GM18868 (cell line): ENCODE measurements around the gene HOXA5.

Experiments
- ATAC-seq: cut with Tn5 transposase; IDR thresholded peaks from one replicate; pipeline ENCODE4 v1.9.1; 2021; ENCODE audit warnings: mild to moderate bottlenecking, moderate library complexity; ENCODE audit not compliant: unreplicated experiment

Gene HOXA5

GRCh38 chr7:27122077-27122910, 21.2 kb downstream of the HOXA5 start:
- no peak for ATAC-seq

- no peak for ATAC-seq
Measured at GRCh38 chr7:27121684-27122076, 21.8 kb downstream of the HOXA5 start.

DNA sequence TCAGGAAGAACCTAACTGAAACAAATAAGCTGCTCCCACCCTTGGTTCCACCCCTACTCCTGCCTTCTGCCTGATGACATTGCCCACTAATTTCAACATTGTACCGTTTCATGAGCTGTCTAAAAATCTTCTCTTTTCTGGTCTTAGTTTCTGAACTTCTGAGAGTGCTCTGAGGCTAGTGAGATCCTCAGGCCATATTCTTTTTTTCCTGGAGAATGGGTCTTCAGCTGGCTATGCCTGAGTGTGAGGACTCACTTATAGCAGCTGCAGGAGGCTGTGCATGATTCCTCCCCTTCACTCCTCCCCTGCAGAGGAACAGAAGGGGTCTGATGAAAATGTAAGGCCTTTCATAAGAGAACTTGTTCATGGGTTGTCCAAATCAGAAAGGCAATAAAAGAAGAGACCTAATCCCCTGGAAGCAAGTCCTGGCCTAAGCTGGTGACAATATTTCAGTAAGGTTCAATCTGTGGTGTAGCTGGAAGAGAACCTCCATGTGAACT, 24.0 kb downstream of the HOXA5 start:
- ATAC-seq = no peak

DNA sequence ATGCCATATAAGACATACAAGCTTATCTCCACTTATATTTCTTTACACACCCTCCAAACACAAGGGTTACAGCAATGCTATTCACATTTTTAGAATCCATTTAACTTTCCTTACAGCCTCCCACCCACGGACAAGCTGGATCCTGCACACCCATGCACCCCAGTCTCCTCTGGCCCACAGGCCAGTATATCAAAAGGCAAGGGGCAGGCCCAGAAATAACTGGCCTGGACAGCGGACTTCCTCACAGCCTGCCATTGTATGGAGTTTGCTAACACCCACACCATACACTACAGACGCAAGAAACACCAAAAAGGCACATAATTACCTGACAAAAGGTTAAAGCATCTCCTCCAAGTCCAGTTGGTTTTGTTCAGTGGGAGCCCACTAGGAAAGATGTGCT, 24.9 kb downstream of the HOXA5 start:
- no peak for ATAC-seq

- no peak for ATAC-seq
Measured at GRCh38 chr7:27117887-27118491, 25.5 kb downstream of the HOXA5 start.

DNA sequence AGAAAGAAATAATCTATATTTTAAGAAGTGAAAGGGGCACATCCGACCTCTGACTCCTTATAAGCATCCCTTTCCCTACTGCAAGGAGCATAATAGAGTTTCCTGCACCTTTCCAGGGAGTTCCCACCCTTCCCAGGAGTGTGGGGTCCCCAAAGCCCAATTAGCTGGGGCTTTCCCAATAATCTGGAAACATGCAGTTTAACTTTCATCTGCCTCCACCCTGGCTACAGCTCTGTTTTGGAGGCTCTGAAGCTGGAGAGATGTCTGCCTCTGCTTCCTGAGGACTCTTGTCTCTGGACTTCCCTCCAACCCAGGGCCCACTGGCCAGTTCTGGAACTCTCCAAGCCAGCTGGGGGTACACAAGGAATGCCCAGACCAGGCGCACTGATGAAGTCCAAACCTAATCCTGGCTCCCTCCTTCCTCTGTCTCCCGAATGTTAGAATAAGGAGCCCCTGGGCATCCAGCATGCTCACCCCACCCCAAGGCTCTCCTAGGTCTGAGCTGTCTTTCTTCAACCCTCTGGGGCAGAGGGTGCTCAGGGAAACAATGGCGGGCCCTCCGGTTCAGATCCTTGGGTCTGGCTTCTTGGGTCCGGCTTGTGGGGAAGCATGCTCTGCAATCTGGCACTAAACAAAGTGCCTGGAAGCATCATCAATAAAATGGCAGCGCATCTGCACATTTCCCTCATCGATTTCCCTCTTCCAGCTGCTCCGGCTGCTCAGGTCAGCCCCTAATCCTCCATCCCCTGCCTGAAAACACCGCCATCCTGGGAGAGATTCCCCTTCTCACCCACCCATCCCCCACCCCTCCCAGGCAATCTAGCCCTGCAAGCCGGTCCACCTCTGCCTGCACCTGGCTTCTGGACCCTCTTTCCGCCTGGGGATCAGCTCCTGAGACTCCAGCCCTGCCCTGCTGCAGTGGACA, 26.3 kb downstream of the HOXA5 start:
- no peak for ATAC-seq

GRCh38 chr7:27116031-27116961, 27.2 kb downstream of the HOXA5 start:
- no peak for ATAC-seq

DNA sequence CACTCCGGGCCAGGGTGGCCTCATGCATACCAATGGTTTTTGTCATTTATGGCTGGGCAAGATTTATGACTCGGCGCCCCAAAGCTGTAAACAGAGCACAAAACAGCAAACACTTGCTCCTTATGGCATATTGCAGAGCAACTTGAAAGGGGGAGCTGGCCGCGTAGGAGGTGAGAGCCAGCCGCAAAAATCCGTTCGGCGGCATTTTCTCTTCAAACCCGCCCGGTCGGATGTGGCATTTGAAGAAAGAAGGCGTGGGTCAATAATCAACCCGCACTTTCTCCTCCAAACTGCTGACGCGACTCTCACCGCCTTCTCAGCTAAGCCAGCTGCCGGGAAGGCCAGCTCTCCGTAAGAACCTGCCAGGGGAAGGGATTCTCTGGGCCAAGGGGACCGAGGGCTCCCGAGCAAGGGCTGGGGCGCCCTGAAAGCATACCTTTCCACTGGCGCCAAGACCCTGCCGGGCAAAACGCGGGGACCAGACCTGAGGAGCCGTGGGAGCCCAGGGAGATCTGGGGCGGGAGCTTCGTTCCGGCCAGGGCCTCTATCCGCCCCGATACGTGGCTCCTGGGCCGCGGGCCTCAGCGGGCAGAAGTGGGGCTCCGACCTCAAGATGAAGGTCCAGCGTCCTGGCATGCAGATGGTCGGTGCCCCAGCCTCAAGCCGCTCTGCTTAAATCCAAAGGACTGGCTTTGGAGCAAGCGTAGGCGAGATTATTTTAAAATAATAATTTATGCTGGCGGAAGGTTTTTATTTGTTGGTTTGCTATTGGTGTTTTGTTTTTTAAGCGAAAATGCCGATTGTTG, 28.1 kb downstream of the HOXA5 start:
- no peak for ATAC-seq

DNA sequence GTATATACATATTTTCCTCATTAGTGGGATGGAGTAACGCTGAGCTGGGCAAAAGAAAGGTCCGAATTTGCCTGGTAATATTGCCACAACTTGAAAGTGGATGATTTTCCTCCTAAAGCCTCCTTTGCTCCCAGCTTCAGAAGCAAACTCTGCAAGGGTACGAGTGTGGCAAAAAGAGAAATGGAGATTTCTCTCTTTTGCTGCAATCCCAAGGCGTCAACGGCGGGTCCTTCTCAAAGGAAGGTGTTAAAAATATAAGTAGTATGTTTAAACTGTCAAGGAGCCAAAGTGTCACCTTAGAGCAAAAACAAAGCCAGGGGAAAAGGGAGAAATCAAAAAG, 28.6 kb downstream of the HOXA5 start:
- no peak for ATAC-seq

DNA sequence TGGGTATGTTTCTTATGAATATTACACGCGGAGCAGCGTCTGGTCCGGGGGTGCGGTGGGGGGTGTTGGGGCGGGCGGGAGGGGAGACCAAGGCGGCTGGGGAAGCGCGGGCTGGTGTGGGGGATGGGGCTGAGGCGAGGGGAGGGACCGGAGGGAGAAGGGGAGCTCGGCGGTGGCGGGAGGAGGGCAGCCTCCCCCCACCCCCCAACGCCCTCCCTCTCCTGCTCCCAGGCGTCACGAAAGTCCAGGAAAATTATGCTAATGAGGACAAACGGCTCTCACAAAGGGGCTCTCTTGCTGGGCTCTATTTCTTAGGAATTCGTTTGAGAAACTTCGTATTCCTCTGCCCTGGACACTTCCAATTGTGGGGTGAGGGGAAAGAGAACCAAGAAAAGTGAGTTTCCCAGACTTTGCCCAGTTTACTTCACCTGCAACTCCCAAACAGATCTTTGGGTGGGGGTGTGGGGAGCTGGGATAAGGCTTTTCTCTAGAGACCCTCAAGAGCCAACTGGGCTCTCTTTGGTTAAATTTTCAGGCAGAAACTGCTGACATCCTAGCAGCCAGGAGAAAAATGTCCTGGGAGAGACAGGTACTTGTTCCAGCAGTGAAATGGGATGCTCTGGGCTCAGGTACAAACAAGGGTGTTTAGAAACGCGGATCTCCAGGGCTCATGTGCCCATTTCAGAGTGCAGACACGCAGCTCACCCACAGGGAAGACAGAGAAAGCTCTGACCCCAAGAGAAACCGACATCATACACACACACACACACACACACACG, 29.3 kb downstream of the HOXA5 start:
- ATAC-seq = no peak

- no peak for ATAC-seq
Measured at GRCh38 chr7:27112955-27113949, 30.2 kb downstream of the HOXA5 start.

- no peak for ATAC-seq
Measured at GRCh38 chr7:27112361-27112760, 31.1 kb downstream of the HOXA5 start.

- ATAC-seq = no peak
Measured at GRCh38 chr7:27111751-27112277, 31.7 kb downstream of the HOXA5 start.

- ATAC-seq = no peak
Measured at GRCh38 chr7:27111042-27111750, 32.3 kb downstream of the HOXA5 start.

DNA sequence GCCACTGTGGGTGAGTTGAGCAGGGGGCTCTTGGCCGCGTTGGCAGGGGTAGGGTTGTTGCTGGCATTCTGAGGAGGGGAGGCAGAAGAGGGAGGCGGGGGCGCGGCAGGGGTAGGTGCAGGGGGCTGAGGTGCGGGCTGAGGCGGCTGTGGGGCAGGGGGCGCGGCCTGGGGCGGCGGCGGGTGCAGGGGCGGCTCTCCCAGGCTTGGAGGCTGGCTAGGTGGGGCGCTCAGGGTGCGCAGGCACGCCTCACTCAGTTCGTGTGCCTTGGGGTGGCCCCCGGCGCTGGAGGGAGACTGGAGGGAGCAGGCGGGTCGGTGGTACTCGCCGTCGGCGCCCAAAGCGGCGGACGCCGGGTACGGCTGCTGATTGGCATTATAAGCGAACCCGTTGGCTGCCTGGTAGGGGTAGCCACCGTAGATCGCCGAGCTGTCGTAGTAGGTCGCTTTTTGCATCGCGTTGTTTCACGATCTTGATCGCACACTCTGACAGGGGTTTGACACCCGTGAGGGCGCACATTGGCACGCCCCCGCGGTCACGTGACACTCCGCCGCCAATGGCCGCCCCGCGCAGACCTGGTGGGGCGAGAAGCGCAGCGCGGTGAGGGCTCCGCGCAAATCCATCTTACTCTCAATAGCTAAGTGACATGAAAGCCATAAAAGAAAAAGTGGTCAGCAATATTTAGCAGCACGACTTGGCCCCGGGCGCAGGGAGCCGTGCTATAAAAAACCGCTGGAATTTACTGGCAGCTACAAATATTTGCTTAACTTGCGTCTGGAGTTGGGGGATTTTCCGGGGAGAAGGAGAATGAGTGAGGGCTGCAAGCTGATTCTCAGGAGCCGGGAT, 33.1 kb downstream of the HOXA5 start:
- ATAC-seq = no peak
